GM23338 (cell line): ENCODE results near the gene KXD1. TPM values are rescaled to one million over a fixed set of nuclear protein-coding genes. Genes with fewer than 3 reads are reported as not detected.

Source experiments
- ATAC-seq: fragments of 200-7000 bp; cut with Tn5 transposase; 3 replicates; pipeline ENCODE4 v1.9.1; 2020
- DNase-seq: peaks from one replicate; pipeline ENCODE4 v3.0.0-alpha.2; 2015; ENCODE audit warnings: low spot score
- H2AFZ ChIP-seq: fragments of 200-600 bp; sonication (generic); 2 replicates; pipeline ENCODE4 v1.8.0; 2016; ENCODE audit warnings: antibody characterized with exemption, mild to moderate bottlenecking, moderate library complexity
- H3F3A ChIP-seq: fragments of 200-600 bp; sonication (generic); replicated peaks from 2 replicates; pipeline ENCODE4 v1.8.0; 2017; ENCODE audit warnings: antibody characterized with exemption, mixed run types, low read depth
- H3K27ac ChIP-seq: fragments of 200-600 bp; sonication (generic); 2 replicates; pipeline ENCODE4 v1.6.1; 2016; ENCODE audit warnings: low read depth
- H3K27me3 ChIP-seq: fragments of 200-600 bp; sonication (generic); 2 replicates; pipeline ENCODE4 v1.8.0; 2016; ENCODE audit warnings: mild to moderate bottlenecking, mixed run types, moderate library complexity; ENCODE audit not compliant: insufficient read depth
- H3K36me3 ChIP-seq: fragments of 200-600 bp; sonication (generic); 2 replicates; pipeline ENCODE4 v1.8.0; 2016; ENCODE audit warnings: mild to moderate bottlenecking; ENCODE audit not compliant: insufficient read depth
- H3K4me1 ChIP-seq: fragments of 200-600 bp; sonication (generic); 2 replicates; pipeline ENCODE4 v1.8.0; 2016; ENCODE audit warnings: mild to moderate bottlenecking, moderate library complexity; ENCODE audit not compliant: insufficient read depth
- H3K4me2 ChIP-seq: fragments of 200-600 bp; sonication (generic); 2 replicates; pipeline ENCODE4 v1.7.1; 2017; ENCODE audit warnings: mixed run types
- H3K4me3 ChIP-seq: fragments of 200-600 bp; sonication (generic); 2 replicates; pipeline ENCODE4 v1.6.1; 2016; ENCODE audit warnings: mixed run types
- H3K79me2 ChIP-seq: fragments of 200-600 bp; sonication (generic); replicated peaks from 2 replicates; pipeline ENCODE4 v1.8.0; 2017; ENCODE audit warnings: mild to moderate bottlenecking; ENCODE audit not compliant: insufficient read depth
- H3K9me2 ChIP-seq: fragments of 200-600 bp; sonication (generic); 2 replicates; pipeline ENCODE4 v1.8.0; 2017; ENCODE audit not compliant: insufficient read depth
- H4K20me1 ChIP-seq: fragments of 200-600 bp; sonication (generic); replicated peaks from 2 replicates; pipeline ENCODE4 v1.8.0; 2017; ENCODE audit warnings: mild to moderate bottlenecking; ENCODE audit not compliant: insufficient read depth
- H3K27ac Mint-ChIP-seq: 2 replicates; pipeline ENCODE4 v1.8.0; 2020; ENCODE audit warnings: inconsistent platforms, mild to moderate bottlenecking, moderate library complexity, mixed read lengths
- H3K27me3 Mint-ChIP-seq: 3 replicates; pipeline ENCODE4 v1.8.0; 2022; ENCODE audit warnings: low read depth, mild to moderate bottlenecking, moderate library complexity, mixed read lengths, inconsistent platforms; ENCODE audit not compliant: insufficient read depth, poor library complexity
- H3K36me3 Mint-ChIP-seq: 3 replicates; pipeline ENCODE4 v1.8.0; 2021; ENCODE audit warnings: low read depth, mild to moderate bottlenecking, inconsistent platforms, moderate library complexity, mixed read lengths
- H3K4me1 Mint-ChIP-seq: 3 replicates; pipeline ENCODE4 v1.8.0; 2020; ENCODE audit warnings: mild to moderate bottlenecking, inconsistent platforms, mixed read lengths
- H3K4me3 Mint-ChIP-seq: 3 replicates; pipeline ENCODE4 v1.8.0; 2021; ENCODE audit warnings: moderate library complexity, mild to moderate bottlenecking, inconsistent platforms, mixed read lengths
- H3K9me3 Mint-ChIP-seq: 3 replicates; pipeline ENCODE4 v1.8.0; 2020; ENCODE audit warnings: moderate library complexity, mild to moderate bottlenecking, inconsistent platforms, mixed read lengths
- CREB1 ChIP-seq: fragments of 250-450 bp; sonication (Bioruptor Pico); IDR thresholded peaks from 2 replicates; pipeline ENCODE4 v1.5.0; 2020; ENCODE audit warnings: low read depth, mild to moderate bottlenecking, moderate library complexity
- CTCF ChIP-seq, 2 experiments: fragments of 200-600 bp in 1 of 2; sonication (generic) in 1 of 2; conservative IDR thresholded peaks; 2 replicates each; pipeline versions ENCODE4 v1.5.1 to v1.6.1; 2016 to 2017; ENCODE audit warnings: antibody characterized with exemption in 2 of 2, low read depth in 2 of 2, mild to moderate bottlenecking in 2 of 2, moderate library complexity in 1 of 2
- EZH2 ChIP-seq: fragments of 200-600 bp; sonication (generic); IDR thresholded peaks from one replicate; pipeline ENCODE4 v1.8.0; 2017; ENCODE audit warnings: antibody characterized with exemption, mild to moderate bottlenecking, low read depth; ENCODE audit not compliant: unreplicated experiment
- EZH2phosphoT487 ChIP-seq: fragments of 200-600 bp; sonication (generic); IDR thresholded peaks from one replicate; pipeline ENCODE4 v1.8.1; 2018; ENCODE audit warnings: antibody characterized with exemption; ENCODE audit not compliant: unreplicated experiment
- JUNB ChIP-seq: IDR thresholded peaks from one replicate; pipeline ENCODE4 v1.6.1; 2016; ENCODE audit warnings: antibody characterized with exemption; ENCODE audit not compliant: unreplicated experiment
- NANOG ChIP-seq: IDR thresholded peaks from 2 replicates; pipeline ENCODE4 v1.6.1; 2016; ENCODE audit warnings: antibody characterized with exemption, borderline replicate concordance
- POLR2AphosphoS5 ChIP-seq: IDR thresholded peaks from 2 replicates; pipeline ENCODE4 v1.6.1; 2016; ENCODE audit warnings: antibody characterized with exemption, low read depth
- REST ChIP-seq: IDR thresholded peaks from one replicate; pipeline ENCODE4 v1.6.1; 2018; ENCODE audit warnings: antibody characterized with exemption; ENCODE audit not compliant: unreplicated experiment
- STAT1 ChIP-seq: IDR thresholded peaks from one replicate; pipeline ENCODE4 v1.6.1; 2016; ENCODE audit warnings: antibody characterized with exemption; ENCODE audit not compliant: unreplicated experiment
- ZNF114 ChIP-seq: fragments of 250-450 bp; sonication (Bioruptor Pico); IDR thresholded peaks from 2 replicates; pipeline ENCODE4 v1.5.0; 2020; ENCODE audit warnings: mild to moderate bottlenecking, moderate library complexity
- ZNF331 ChIP-seq: fragments of 250-450 bp; sonication (Bioruptor Pico); IDR thresholded peaks from 2 replicates; pipeline ENCODE4 v1.5.0; 2020; ENCODE audit warnings: low read depth, mild to moderate bottlenecking, moderate library complexity
- ZNF462 ChIP-seq: fragments of 250-450 bp; sonication (Bioruptor Pico); IDR thresholded peaks from 2 replicates; pipeline ENCODE4 v1.5.0; 2020; ENCODE audit warnings: mild to moderate bottlenecking, moderate library complexity
- polyA plus RNA-seq: library from polyadenylated mRNA; unstranded; fragments of >200 nt; fragmentation: Nextera tagmentation; extraction: Ambion mirVana; gene quantifications from 2 replicates; pipeline ENCODE4 v1.2.1, GENCODE V29; 2016
- total RNA-seq: library from RNA; depleted of rRNA; stranded (reverse); fragments of >200 nt; shearing (Covaris generic); gene quantifications from 2 replicates; pipeline ENCODE4 v1.2.3, GENCODE V29; 2014
- TF ChIP-seq, protein P1 (sequence below): IDR thresholded peaks from 2 replicates; pipeline ENCODE4 v1.6.1; 2016; ENCODE audit warnings: antibody characterized with exemption

KXD1 gene
- total and polyA plus RNA-seq, 2 experiments from 2014 or later, result 108 to 164 TPM

DNA sequence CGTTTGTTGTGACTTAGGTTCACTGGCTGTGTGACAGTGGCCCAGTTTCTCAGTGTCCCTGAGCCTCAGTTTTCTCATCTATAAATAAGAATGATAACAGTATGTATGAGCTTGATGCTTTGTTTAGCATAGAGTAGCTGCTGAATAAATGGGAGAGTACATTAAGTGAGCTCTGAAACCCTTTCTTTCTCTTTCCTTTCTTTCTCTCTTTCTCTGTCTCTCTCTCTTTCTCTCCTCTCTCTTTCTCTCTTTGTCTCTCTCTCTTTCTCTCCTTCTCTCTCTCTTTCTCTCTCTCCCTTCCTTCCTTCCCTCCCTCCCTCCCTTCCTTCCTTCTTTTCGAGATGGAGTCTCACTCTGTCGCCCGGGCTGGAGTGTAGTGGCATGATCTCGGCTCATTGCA lies 2.0 kb downstream of the KXD1 start:
- H3K27me3 ChIP-seq, result no peaks in the 10 kb centered on the region
- DNase-seq (no peak), ATAC-seq (no peak)
- Mint-ChIP-seq H3K27me3 (peaks cover 6% of the 10 kb centered on the region), H3K36me3 (peaks cover 22% of the 10 kb centered on the region; the same call in 2 of the 3 replicates), H3K27ac (no peak overlapping the region), H3K4me1 (peaks cover 8% of the 10 kb centered on the region; the same call in 2 of the 3 replicates), H3K9me3 (no peaks in the 10 kb centered on the region), H3K4me3 (no peak overlapping the region)
- H3K27ac ChIP-seq, result no peak overlapping the region
- 0 out of 2 replicates have a peak, but pooled peaks cover 8% of the 10 kb centered on the region for H3K4me1 ChIP-seq
- no peak overlapping the region for H3K4me2 ChIP-seq
- H3K36me3 ChIP-seq, result no peaks in the 10 kb centered on the region; the same call in 1 of the 2 replicates
- no peak overlapping the region for H2AFZ ChIP-seq
- no peak overlapping the region for H3K4me3 ChIP-seq
- peaks cover 33% of the 10 kb centered on the region for H3K79me2 ChIP-seq
- H3K9me2 ChIP-seq, result no peaks in the 10 kb centered on the region
- TF ChIP-seq, protein P1, sequence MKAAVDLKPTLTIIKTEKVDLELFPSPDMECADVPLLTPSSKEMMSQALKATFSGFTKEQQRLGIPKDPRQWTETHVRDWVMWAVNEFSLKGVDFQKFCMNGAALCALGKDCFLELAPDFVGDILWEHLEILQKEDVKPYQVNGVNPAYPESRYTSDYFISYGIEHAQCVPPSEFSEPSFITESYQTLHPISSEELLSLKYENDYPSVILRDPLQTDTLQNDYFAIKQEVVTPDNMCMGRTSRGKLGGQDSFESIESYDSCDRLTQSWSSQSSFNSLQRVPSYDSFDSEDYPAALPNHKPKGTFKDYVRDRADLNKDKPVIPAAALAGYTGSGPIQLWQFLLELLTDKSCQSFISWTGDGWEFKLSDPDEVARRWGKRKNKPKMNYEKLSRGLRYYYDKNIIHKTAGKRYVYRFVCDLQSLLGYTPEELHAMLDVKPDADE, result no peak
- no peak for TF ChIP-seq STAT1
- TF ChIP-seq JUNB, result no peak
- no peak for TF ChIP-seq CREB1 (CRISPR knock-in tag)
- TF ChIP-seq EZH2phosphoT487, result no peak
- TF ChIP-seq REST, result no peak
- no peak for TF ChIP-seq ZNF331
- no peak for TF ChIP-seq POLR2AphosphoS5
- no peak for TF ChIP-seq ZNF114
- TF ChIP-seq EZH2, result no peak
- no peak for TF ChIP-seq NANOG
- no peak for TF ChIP-seq CTCF (conservative IDR thresholded peaks at IDR 0.05; ENCODE audit: low read depth in 2 of 2)
- no peak for TF ChIP-seq ZNF462 (CRISPR knock-in tag)
- H3F3A ChIP-seq, result peaks cover 11% of the 10 kb centered on the region; the same call in 1 of the 2 replicates
- H4K20me1 ChIP-seq, result peaks cover 7% of the 10 kb centered on the region
